Fibroblast of villous mesenchyme (primary cell): Measurements from ENCODE around the gene CNIH2. TPM values are rescaled to one million over a fixed set of nuclear protein-coding genes. Genes with fewer than 3 reads are reported as not detected.

ENCODE experiments used
- DNase-seq: peaks from one replicate; pipeline ENCODE4 v3.0.0-alpha.2; 2010; ENCODE audit warnings: low read depth
- H3K4me3 ChIP-seq: 2 replicates; pipeline ENCODE4 v1.5.1; 2011; ENCODE audit warnings: low read depth, mild to moderate bottlenecking, low read length
- total RNA-seq: library from RNA; depleted of rRNA; stranded (reverse); fragments of >200 nt; gene quantifications from 2 replicates; pipeline ENCODE4 v1.2.3, GENCODE V29; 2012
- TF ChIP-seq, protein P1 (sequence below): IDR thresholded peaks from 2 replicates; pipeline ENCODE4 v1.5.1; 2012; ENCODE audit warnings: low read depth, mild to moderate bottlenecking, low read length; ENCODE audit not compliant: insufficient read depth

Gene CNIH2
- total RNA-seq, 1 donor = 0.43 TPM

DNA sequence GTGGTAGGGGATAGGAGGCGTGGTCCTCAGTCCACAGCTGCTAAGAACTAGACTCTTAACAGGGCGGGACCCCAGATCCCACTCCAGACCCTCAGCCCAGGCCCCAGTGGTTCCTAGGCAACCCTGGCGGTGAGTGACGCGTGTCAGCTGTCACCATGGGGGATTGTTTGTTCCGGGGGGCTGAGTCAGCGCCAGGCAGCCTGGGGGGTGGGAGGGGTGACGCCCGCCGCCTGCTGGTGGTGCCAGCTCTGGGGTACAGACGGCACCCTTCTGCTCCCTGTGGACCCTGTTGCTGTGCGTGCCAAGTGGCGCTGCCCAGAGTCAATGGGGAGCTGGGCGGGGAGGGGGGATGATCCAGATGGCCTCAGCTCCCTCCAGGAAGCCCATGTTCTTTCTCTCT is 2.5 kb downstream of the CNIH2 start:
- no peak for DNase-seq
- no peak overlapping the region for H3K4me3 ChIP-seq
- TF ChIP-seq, protein P1, sequence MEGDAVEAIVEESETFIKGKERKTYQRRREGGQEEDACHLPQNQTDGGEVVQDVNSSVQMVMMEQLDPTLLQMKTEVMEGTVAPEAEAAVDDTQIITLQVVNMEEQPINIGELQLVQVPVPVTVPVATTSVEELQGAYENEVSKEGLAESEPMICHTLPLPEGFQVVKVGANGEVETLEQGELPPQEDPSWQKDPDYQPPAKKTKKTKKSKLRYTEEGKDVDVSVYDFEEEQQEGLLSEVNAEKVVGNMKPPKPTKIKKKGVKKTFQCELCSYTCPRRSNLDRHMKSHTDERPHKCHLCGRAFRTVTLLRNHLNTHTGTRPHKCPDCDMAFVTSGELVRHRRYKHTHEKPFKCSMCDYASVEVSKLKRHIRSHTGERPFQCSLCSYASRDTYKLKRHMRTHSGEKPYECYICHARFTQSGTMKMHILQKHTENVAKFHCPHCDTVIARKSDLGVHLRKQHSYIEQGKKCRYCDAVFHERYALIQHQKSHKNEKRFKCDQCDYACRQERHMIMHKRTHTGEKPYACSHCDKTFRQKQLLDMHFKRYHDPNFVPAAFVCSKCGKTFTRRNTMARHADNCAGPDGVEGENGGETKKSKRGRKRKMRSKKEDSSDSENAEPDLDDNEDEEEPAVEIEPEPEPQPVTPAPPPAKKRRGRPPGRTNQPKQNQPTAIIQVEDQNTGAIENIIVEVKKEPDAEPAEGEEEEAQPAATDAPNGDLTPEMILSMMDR = no peak

DNA sequence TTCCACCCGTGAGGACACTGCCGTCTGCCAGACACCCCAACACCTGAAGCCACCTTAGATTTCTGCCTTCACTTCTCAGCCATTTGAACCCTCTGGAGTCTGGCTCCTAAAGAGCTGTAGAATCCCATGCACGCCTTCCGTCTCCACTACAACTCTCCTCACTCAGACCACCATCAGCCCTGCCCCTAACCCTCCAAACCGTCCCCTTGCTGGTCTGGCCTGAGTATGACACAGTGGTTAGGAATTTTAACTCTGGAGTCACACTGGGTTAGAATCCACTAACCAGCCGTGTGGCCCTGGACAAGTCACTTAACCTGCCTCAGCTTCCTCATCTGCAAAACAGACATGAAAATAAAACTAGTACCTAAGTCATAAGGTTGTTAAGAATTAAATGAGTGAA is 3.0 kb downstream of the CNIH2 start:
- TF ChIP-seq, protein P1 = no peak
- DNase-seq = no peak
- H3K4me3 ChIP-seq = no peak overlapping the region

DNA sequence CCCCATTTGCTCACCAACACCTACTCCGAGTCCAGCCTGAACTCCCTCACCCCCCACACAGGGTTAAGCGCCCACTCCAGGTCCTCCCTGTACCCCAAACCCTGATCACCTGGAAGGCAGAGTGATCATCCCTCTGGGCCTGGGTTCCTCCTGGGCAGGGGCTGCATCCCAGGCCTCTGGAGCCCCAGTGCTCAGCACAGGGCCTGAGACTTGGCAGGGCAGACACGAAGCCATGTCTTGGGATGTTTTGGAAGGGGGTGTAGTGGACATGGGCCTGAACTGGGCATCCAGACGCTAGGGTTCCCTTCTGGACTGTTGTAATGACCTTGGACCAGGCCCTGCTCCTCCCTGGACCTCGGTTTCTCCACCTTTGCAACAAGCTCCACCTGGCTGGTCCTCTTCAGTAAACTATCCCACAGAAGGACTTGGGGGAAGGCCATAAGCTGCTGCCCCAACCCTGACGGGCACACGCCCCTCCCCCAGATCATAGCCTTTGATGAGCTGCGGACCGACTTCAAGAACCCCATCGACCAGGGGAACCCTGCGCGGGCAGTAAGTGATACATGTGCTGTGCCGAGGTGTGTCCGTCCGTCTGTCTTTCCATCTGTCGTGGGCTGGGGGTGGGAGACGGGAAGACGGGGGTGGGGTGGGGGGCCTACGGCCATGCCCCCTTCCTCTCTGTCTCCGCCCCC is 3.9 kb downstream of the CNIH2 start:
- no peak for DNase-seq
- no peak overlapping the region for H3K4me3 ChIP-seq
- TF ChIP-seq, protein P1 = no peak

DNA sequence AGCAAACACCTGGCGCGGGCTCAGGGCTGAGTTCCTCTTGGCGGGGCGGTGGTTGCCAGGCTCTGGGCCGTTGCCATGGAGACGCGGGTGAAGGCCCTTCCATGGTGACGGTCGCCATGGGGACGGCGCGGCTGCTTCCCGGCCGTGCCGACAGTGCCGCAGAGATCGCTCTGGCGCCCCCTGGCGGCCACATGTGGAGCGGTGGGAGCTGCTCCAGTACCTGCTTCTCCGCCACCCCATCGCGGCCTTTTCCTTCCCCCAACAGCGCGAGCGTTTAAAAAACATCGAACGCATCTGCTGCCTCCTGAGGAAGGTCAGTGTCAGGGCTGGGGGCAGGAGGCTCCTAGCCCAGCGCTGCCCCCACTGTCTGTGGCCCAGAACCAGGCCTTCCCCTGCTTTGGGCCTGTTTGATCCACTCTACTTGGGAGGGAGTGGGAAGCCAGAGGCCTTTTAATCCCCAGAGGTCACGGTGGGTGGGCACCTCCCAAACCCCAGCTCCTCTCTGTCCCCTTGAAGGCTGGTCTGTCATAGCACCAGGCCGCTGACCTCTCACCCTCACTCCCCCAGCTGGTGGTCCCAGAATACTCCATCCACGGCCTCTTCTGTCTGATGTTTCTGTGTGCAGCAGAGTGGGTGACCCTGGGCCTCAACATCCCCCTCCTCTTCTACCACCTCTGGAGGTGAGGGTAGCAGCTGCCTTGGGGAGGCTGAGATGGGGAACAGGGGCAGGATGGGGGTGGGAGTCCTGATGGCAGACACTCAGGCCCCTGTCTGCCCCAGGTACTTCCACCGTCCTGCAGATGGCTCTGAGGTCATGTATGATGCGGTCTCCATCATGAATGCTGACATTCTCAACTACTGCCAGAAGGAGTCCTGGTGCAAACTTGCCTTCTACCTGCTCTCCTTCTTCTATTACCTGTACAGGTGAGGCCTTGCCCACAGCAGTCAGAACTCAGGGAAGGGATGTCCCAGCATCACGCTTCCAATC is 4.8 kb downstream of the CNIH2 start:
- peak; percentile 95 for DNase-seq
- no peak overlapping the region for H3K4me3 ChIP-seq
- TF ChIP-seq, protein P1 = peak; percentile 87

DNA sequence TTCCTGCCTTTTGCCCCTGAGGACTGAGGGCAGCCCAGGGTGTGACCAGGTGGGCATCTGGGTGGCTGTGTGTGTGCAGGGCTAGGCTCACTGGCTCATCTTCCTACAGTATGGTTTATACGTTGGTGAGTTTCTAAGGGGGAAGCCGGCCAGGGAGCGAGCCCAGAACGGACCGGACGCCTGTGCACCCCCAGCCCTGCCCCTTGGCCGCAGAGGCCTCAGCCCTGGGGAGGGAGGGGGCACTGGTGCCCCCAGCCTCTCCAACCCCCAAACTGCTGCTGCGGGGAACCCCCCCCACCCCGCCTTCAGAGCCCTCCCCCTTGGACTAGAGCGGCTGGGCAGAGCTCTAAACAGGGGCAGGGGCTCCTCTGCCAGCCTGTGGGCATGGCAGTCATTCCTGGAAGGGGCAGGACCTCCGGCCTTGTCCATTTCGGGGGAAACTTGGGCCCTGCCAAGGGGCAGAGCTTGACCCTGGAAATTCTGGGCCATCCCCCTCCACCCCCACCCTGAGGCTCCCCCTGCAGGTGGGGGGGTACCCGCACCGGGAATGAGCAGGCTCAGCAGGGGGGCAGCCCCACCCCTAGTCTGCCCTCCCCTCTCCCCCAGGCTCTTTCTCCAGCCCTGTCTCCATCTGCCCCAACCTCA is 5.6 kb downstream of the CNIH2 start:
- DNase-seq = no peak
- TF ChIP-seq, protein P1 = no peak
- no peak overlapping the region for H3K4me3 ChIP-seq

DNA sequence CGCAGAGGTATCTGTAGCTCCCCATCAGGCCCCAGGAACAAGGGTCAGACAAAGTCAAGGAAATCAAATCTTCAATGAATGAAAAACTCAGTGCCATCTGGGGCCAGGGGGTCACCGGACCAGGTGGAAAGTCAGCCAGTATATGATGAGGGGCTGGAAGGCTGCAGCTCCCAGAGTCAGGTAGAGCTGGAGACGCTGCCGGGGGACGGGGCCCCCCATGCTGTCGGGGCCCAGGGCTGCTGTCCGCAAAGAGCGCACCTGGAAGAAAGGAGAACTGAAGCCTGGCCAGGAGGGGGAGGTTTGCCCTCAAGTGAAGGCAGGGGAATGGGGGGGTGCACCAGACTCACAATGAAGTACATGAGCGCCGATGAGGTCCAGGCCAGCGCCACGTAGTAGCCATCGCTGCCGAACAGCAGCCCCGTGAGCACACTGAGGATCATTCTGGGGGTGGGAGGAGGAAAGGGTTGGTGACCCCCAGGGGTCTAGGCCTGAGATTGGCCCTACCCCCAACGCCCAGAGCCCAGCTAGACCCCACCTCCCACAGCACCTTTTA is 6.6 kb downstream of the CNIH2 start:
- TF ChIP-seq, protein P1 = no peak
- DNase-seq = no peak
- H3K4me3 ChIP-seq = no peak overlapping the region
